ACC112 (cell line): Measurements from ENCODE around the gene NSUN2.

Experiments
- H2AFZ ChIP-seq: fragments of 200-600 bp; sonication (generic); one replicate; pipeline ENCODE4 v1.6.0; 2017; ENCODE audit warnings: antibody characterized with exemption, low read length; ENCODE audit not compliant: unreplicated experiment
- H3K27ac ChIP-seq: fragments of 200-600 bp; sonication (generic); 2 replicates; pipeline ENCODE4 v1.5.1; 2014; ENCODE audit warnings: low read depth, mild to moderate bottlenecking, antibody characterized with exemption, low read length, moderate library complexity
- H3K27me3 ChIP-seq: fragments of 200-600 bp; sonication (generic); 2 replicates; pipeline ENCODE4 v1.6.1; 2014; ENCODE audit warnings: mild to moderate bottlenecking, antibody characterized with exemption, low read length, moderate library complexity, mixed read lengths; ENCODE audit not compliant: insufficient read depth
- H3K36me3 ChIP-seq: fragments of 200-600 bp; sonication (generic); 2 replicates; pipeline ENCODE4 v1.6.1; 2016; ENCODE audit warnings: mild to moderate bottlenecking, antibody characterized with exemption, low read length, moderate library complexity, mixed read lengths; ENCODE audit not compliant: insufficient read depth
- H3K4me1 ChIP-seq: fragments of 200-600 bp; sonication (generic); one replicate; pipeline ENCODE4 v1.6.1; 2016; ENCODE audit warnings: low read length, mixed read lengths; ENCODE audit not compliant: insufficient read depth, unreplicated experiment, control insufficient read depth
- H3K4me3 ChIP-seq: fragments of 200-600 bp; sonication (generic); 2 replicates; pipeline ENCODE4 v1.5.1; 2014; ENCODE audit warnings: mild to moderate bottlenecking, low read depth, low read length
- H3K79me2 ChIP-seq: fragments of 200-600 bp; sonication (generic); one replicate; pipeline ENCODE4 v1.6.0; 2016; ENCODE audit warnings: low read length; ENCODE audit not compliant: control insufficient read depth, unreplicated experiment, insufficient read depth

The NSUN2 gene

GRCh38 chr5:6632888-6633468 is at the start of gene NSUN2, which contains the start of gene SRD5A1:
TSS of gene NSUN2 (minus strand) at chr5:6633044. CDS start at chr5:6632979, 65 bp downstream.
TSS of gene SRD5A1 (plus strand) at chr5:6633440. CDS start at chr5:6633577, 137 bp downstream.
- H2AFZ ChIP-seq = peak within 1 kb of the TSS; percentile 72

GRCh38 chr5:6682239-6682638 is 49.4 kb upstream of the NSUN2 start:
- H3K79me2 ChIP-seq = no peaks in the 10 kb centered on the region
- no peak overlapping the region for H2AFZ ChIP-seq
- H3K4me3 ChIP-seq = no peak overlapping the region
- H3K4me1 ChIP-seq = no peaks in the 10 kb centered on the region
- H3K27ac ChIP-seq = no peak overlapping the region
- H3K36me3 ChIP-seq = no peaks in the 10 kb centered on the region
- peaks cover 29% of the 10 kb centered on the region for H3K27me3 ChIP-seq

More at GRCh38 chr5:6632888-6633468, at the start of gene NSUN2, which contains the start of gene SRD5A1:
- H3K79me2 ChIP-seq = peaks cover 84% of the 10 kb centered on the region
- H3K4me3 ChIP-seq = peak within 1 kb of the TSS; percentile 86
- no peaks in the 10 kb centered on the region for H3K27me3 ChIP-seq
- H3K36me3 ChIP-seq = peaks cover 23% of the 10 kb centered on the region
- H3K27ac ChIP-seq = peak within 1 kb of the TSS; percentile 86
- H3K4me1 ChIP-seq = peaks cover 16% of the 10 kb centered on the region

- no peaks in the 10 kb centered on the region for H3K36me3 ChIP-seq
- no peak overlapping the region for H3K4me3 ChIP-seq
- no peak overlapping the region for H2AFZ ChIP-seq
- no peak overlapping the region for H3K27ac ChIP-seq
- H3K4me1 ChIP-seq = no peaks in the 10 kb centered on the region
- H3K79me2 ChIP-seq = no peaks in the 10 kb centered on the region
- peaks cover 29% of the 10 kb centered on the region for H3K27me3 ChIP-seq
Measured at GRCh38 chr5:6681682-6682081, 48.8 kb upstream of the NSUN2 start.

- Histone ChIP-seq H2AFZ (no peak overlapping the region), H3K4me1 (no peaks in the 10 kb centered on the region), H3K27me3 (peaks cover 29% of the 10 kb centered on the region), H3K79me2 (no peaks in the 10 kb centered on the region), H3K4me3 (no peak overlapping the region), H3K27ac (no peak overlapping the region), H3K36me3 (no peaks in the 10 kb centered on the region)
Measured at GRCh38 chr5:6680922-6681321, 48.1 kb upstream of the NSUN2 start.

GRCh38 chr5:6678385-6678784 is 45.5 kb upstream of the NSUN2 start:
- Histone ChIP-seq H3K36me3 (no peaks in the 10 kb centered on the region), H3K4me1 (no peaks in the 10 kb centered on the region), H3K79me2 (no peaks in the 10 kb centered on the region), H3K27me3 (peaks cover 15% of the 10 kb centered on the region), H3K4me3 (no peak overlapping the region), H2AFZ (no peak overlapping the region), H3K27ac (no peak overlapping the region)

- peaks cover 8% of the 10 kb centered on the region; the same call in 1 of the 2 replicates for H3K27me3 ChIP-seq
- H3K27ac ChIP-seq = no peak overlapping the region
- no peaks in the 10 kb centered on the region for H3K4me1 ChIP-seq
Measured at GRCh38 chr5:6676702-6677101, 43.9 kb upstream of the NSUN2 start.

GRCh38 chr5:6675784-6676491 is 43.1 kb upstream of the NSUN2 start:
- Histone ChIP-seq H3K4me3 (no peak overlapping the region), H3K4me1 (no peaks in the 10 kb centered on the region), H2AFZ (no peak overlapping the region), H3K27ac (no peak overlapping the region), H3K79me2 (no peaks in the 10 kb centered on the region), H3K27me3 (peaks cover 2% of the 10 kb centered on the region; the same call in 1 of the 2 replicates), H3K36me3 (no peaks in the 10 kb centered on the region)

More at GRCh38 chr5:6676702-6677101, 43.9 kb upstream of the NSUN2 start:
- Histone ChIP-seq H3K79me2 (no peaks in the 10 kb centered on the region), H3K4me3 (no peak overlapping the region), H2AFZ (no peak overlapping the region), H3K36me3 (no peaks in the 10 kb centered on the region)

- Histone ChIP-seq H3K27ac (no peak overlapping the region), H3K27me3 (no peaks in the 10 kb centered on the region; the same call in 1 of the 2 replicates), H3K36me3 (no peaks in the 10 kb centered on the region), H2AFZ (no peak overlapping the region), H3K79me2 (no peaks in the 10 kb centered on the region), H3K4me1 (no peaks in the 10 kb centered on the region), H3K4me3 (no peak overlapping the region)
Measured at GRCh38 chr5:6674886-6675285, 42.0 kb upstream of the NSUN2 start.

GRCh38 chr5:6674421-6674820 is 41.6 kb upstream of the NSUN2 start:
- Histone ChIP-seq H3K79me2 (no peaks in the 10 kb centered on the region), H3K4me3 (no peak overlapping the region), H3K27me3 (no peaks in the 10 kb centered on the region; the same call in 1 of the 2 replicates), H3K4me1 (no peaks in the 10 kb centered on the region), H2AFZ (no peak overlapping the region), H3K36me3 (no peaks in the 10 kb centered on the region), H3K27ac (no peak overlapping the region)

GRCh38 chr5:6673963-6674362 is 41.1 kb upstream of the NSUN2 start:
- Histone ChIP-seq H3K4me1 (no peaks in the 10 kb centered on the region), H3K36me3 (no peaks in the 10 kb centered on the region), H3K27me3 (no peaks in the 10 kb centered on the region; the same call in 1 of the 2 replicates), H3K4me3 (no peak overlapping the region), H3K27ac (no peak overlapping the region), H2AFZ (no peak overlapping the region), H3K79me2 (no peaks in the 10 kb centered on the region)

GRCh38 chr5:6673031-6673430 is 40.2 kb upstream of the NSUN2 start:
- H3K4me3 ChIP-seq = no peak overlapping the region
- no peak overlapping the region for H2AFZ ChIP-seq
- H3K27me3 ChIP-seq = no peaks in the 10 kb centered on the region
- no peak overlapping the region for H3K27ac ChIP-seq
- no peaks in the 10 kb centered on the region for H3K36me3 ChIP-seq
- no peaks in the 10 kb centered on the region for H3K4me1 ChIP-seq
- H3K79me2 ChIP-seq = no peaks in the 10 kb centered on the region
